Stimulated activated CD8-positive, alpha-beta memory T cell treated with anti-CD3 and anti-CD28 coated beads, Interleukin-4, amount 100 ng/mL, for 48 hours (primary cell): ENCODE data around the gene MTMR1.

Experiments used
- DNase-seq: peaks from one replicate; pipeline ENCODE4 v3.0.0-alpha.2; 2020

Gene MTMR1

DNA sequence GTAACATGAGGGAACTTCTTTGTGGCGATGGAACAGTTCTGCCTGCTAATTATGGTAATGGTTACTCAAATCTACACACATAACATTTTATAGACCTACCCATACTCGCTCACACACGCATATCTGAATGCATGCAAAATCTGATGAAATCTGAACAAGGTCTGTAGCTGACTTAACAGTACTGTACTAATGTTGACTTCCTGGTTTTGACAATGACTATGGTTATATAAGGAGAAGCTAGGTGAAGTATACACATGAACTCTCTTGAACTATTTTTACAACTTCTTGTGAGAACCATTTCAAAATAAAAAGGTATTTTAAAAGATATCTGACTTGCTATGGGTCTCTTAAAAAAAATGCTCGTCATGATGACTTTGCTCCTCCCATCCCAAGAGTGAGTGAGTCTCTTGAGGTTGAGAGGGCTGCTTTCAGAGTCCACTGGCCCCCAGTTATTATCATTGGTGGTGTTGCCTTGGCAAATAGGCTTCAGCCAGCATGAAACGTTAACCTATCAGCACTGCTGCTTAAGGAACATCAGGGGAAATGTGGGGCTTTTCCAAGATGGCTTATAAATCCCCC, 99.8 kb downstream of the MTMR1 start:
- DNase-seq, result no peak

DNA sequence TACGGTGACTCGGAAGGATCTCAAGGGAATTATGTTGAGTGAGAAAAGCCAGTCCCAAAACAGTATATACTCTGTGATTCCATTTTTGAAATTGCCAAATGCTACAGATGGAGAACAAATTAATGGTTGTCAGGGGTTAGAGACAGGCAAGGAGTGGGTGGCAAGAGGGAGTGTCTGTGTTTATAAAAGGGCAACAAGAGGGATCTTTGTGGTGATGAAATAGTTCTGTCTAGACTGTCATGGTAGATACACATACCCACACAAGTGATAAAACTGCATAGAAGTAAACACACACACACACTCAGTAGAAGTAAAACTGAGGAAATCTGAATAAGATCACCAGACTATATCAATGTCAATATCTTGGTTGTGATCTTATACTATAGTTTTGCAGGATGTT, 112.5 kb downstream of the MTMR1 start:
- no peak for DNase-seq

DNA sequence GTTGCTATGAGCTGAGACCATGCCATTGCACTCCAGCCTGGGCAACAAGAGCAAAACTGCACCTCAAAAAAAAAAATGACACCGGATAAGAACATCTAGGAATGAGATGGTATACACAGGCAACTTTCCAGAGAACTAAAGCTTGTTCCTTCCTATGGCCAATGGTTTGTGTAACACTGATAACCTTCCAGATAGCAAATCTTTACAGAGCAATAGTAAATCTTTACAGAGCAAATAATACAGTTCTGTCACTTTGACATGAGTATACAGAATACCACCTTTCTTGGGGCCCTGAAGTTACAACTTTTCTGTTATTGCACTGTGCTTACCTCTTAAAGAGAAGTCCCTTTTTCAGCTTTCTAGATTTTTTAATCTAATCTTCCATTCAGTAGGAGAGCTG, 113.6 kb downstream of the MTMR1 start:
- DNase-seq, result no peak

DNA sequence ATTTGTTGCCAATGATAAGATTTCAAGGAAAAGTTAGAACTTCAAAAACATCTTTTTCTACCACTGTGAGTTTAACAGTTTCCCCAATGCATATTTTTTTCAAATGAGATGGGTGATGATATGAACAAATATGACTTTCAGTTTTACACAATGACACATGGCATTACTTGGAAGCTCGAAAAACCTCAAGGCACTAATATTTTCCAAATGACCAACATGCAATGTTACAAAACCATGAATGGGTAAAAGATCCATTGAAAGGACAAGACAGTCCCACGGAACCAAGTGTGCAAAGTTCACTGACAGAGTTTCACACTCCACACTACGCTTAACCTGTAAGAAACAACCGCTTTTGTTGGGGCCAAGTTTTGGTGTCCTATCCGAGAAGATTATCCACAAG, 120.7 kb downstream of the MTMR1 start:
- no peak for DNase-seq
